NCI-H2227 treated with DMSO at 0.1 percent for 48 hours (cell line): ENCODE measurements around the gene CES4A.

Experiments
- DNase-seq: peaks from one replicate; lab custom pipeline; 2025; lab: John Stamatoyannopoulos, UW

Gene CES4A

DNA sequence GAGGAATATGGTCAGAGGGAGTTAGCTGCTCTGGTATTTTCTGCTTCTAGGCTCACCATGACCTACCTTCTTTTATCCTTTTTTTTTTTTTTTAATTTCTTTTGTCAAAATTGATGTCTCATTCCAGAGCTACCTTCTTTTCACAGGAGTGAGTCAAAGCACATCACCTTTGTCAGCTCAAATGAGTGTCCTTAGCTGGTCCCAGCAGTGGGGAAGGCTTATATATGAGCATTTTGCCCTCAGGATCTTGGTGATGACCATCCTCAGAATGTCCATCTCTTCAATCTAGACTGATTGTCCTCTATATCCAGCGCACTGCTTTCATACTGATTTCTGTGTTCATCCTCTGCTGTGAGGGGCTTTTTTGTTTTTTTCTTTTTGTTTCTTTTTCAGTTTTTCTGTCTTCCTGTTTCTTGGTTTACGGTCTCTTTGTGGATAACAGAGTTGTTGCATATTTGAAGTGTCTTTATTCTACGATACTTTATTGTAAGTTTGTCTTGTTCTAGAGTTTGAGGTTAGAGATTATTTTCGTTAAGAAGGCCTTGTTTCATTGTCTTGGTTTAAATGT, 65.5 kb downstream of the CES4A start:
- DNase-seq, result no peak

DNA sequence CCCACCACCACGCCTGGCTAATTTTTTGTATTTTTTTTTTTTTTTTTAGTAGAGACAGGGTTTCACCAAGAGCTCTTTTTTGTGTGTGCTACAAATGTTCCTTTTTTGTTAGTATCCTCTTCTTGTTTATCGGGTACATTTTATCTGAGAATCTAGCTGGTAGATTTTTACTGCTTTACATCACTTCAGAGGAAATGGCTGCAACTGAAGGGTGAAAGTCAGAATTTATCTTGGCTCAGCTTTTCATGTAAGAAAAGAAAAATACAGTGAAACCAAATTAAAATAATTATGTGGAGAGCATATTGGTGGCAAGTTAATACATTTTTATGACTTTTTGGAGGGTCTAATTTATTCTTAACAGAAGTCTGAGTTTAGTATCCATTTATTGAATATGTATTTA, 66.5 kb downstream of the CES4A start:
- no peak for DNase-seq

DNA sequence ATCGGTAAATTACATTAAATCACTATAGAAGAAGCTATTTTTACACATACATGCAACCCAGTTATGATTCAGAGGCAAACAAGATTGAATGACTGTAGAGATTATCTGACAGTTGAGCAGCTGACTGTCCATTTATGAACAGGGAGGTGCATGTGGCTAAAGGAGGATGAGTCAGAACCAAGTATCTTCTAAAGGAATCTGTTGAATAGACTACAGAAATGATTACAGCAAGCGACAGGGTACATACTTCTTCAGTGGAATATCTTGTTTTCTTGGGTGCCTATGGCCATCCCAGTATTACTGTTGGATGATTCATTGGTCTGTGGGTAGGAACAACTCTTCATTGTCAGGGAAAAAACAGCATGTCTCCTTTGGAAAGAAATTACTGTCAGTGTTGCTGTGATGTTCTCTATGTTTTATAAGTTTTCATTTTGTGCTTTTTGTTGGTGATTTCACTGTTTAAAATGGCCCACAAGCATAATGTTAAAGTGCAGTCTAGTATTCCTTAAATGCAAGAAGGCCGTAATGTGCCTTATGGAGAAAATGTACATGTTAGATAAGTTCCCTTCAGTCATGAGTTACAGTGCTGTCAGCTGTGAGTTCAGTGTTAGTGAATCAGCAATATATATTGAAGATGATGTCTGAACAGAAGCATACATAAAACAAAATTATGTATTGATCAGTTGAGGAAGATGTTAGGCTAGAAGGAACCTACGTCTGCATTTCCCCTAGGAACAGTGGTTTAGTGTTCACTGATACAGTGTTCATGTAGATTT, 67.5 kb downstream of the CES4A start:
- no peak for DNase-seq
